GM19238 (cell line): Measurements from ENCODE around the gene PIEZO1.
"Not testable (repeated sequence)": the region's sequence is repeated elsewhere in the genome, so short reads cannot be mapped to it uniquely, and the experiment has no call there.

Experiments used
- DNase-seq: peaks from one replicate; pipeline ENCODE4 v3.0.0; 2011; ENCODE audit warnings: low spot score; ENCODE audit not compliant: insufficient read length

The PIEZO1 gene, protein sequence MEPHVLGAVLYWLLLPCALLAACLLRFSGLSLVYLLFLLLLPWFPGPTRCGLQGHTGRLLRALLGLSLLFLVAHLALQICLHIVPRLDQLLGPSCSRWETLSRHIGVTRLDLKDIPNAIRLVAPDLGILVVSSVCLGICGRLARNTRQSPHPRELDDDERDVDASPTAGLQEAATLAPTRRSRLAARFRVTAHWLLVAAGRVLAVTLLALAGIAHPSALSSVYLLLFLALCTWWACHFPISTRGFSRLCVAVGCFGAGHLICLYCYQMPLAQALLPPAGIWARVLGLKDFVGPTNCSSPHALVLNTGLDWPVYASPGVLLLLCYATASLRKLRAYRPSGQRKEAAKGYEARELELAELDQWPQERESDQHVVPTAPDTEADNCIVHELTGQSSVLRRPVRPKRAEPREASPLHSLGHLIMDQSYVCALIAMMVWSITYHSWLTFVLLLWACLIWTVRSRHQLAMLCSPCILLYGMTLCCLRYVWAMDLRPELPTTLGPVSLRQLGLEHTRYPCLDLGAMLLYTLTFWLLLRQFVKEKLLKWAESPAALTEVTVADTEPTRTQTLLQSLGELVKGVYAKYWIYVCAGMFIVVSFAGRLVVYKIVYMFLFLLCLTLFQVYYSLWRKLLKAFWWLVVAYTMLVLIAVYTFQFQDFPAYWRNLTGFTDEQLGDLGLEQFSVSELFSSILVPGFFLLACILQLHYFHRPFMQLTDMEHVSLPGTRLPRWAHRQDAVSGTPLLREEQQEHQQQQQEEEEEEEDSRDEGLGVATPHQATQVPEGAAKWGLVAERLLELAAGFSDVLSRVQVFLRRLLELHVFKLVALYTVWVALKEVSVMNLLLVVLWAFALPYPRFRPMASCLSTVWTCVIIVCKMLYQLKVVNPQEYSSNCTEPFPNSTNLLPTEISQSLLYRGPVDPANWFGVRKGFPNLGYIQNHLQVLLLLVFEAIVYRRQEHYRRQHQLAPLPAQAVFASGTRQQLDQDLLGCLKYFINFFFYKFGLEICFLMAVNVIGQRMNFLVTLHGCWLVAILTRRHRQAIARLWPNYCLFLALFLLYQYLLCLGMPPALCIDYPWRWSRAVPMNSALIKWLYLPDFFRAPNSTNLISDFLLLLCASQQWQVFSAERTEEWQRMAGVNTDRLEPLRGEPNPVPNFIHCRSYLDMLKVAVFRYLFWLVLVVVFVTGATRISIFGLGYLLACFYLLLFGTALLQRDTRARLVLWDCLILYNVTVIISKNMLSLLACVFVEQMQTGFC (N-terminal part only)

GRCh38 chr16:88785106-88785924 is at the start of gene PIEZO1:
Gene PIEZO1, minus strand, starts transcription at chr16:88785220. Its CDS starts 256 bp downstream, at chr16:88784964.
- peak; percentile 79 for DNase-seq

DNA sequence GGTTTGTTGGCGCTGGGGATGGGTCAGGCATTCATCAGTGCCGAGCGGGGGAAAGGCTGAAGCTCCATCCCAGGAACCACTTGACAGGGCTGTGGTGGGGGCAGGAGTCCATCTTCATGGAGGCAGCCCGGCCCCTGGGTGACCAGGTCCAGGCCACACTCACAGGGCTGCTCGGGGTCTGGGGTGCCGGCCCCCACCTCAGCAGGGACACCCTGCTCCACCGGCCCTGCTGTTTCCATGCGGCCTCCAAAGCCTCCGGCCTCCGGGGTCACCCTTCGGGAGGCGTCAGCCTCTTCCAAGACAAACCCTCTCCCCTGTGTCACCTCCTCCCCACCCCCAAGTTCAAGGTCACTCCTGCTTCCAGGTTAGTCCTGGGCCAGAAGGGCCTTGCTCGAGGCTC is 49.6 kb upstream of the PIEZO1 start:
- no peak for DNase-seq

DNA sequence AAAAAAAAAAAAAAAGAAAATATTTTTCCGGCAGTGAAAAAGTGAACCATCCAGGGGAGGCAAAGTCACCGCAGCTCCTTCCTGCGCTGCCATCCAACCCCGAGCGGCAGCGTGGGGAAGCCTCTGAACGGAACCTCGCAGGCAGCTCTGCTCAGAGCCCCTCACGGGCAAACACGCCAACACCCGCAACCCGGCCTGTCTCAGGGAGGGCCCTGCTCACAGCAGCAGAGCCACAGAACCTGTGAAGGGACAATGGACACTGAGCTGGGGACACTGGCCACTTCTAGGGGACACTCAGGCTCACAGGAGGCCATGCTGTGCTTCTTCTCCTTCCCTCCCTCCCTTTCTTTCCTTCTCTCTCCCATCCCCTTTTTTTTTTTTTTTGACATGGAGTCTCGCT is 48.1 kb upstream of the PIEZO1 start:
- no peak for DNase-seq

DNA sequence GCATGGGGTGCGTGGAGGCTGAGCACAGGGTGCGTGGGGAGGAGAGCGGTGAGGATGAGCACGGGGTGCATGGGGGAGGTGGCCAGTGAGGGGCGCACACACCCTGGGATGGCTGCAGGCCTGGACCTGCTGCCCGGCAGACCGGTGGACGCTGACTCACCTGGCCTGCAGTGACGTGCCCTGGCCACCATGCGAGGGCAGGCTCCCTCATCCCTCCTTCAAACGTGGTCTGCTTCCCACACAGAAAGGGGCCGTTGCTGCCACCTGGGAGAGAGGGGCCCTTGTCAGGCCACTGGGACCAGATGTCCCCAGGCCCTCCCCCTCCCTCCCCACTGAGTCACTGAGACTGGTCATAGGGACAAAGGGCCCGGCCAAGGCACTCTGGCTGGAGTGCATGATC is 46.8 kb upstream of the PIEZO1 start:
- DNase-seq: no peak

DNA sequence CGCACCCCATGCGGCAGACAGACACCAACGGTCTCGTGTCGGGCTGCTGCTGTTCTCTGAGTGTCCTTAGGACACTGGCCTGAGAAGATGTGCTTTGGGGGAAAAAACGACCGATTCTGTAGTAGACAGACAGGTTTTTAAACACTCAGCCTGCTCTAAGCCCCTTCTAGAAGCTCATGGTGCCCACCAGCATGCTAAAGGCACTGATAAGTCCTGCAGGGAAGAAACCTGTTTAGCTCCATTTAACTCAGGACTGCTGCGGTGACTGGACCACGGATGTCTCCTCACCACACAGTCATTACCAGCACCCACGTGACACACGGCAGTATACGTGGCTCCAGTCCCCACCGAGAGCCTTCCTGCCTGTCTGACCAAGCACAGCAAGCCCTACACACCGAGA is 45.8 kb upstream of the PIEZO1 start:
- no peak for DNase-seq

DNA sequence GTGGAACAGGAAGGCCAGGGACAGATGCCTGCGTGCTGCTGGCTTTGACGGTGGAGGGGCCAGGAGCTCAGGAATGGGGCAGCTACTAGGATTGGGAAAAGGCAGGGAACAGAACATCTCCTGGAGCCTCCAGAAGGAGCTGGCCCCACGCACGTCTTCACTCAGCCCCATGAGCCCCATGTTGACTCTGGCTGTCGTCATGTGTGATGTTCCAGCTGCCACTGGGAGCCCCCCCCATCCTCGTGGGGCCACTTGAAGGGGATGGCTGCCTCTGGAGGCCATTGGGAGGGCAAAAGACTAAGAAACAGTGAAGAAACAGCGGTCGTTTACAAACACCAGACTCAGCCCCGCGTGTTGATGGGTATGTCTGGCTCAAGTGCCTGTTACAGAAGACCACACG is 45.2 kb upstream of the PIEZO1 start:
- no peak for DNase-seq

DNA sequence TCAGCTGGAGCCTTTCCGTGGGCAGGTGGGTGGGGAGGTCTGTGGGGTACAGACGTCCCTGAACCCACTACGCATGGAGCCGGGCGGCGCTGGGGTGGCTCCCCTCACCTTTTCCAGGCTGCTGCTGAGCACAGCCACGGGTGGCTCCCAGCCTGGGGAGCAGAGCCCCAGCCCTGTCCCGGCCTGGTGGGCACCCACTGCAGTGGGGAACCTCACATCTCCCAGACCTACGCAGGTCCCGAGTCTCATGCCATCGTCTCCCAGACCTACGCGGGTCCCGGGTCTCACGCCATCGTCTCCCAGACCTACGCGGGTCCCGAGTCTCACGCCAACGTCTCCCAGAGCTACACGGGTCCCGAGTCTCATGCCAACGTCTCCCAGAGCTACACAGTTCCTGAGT is 43.7 kb upstream of the PIEZO1 start:
- no peak for DNase-seq

DNA sequence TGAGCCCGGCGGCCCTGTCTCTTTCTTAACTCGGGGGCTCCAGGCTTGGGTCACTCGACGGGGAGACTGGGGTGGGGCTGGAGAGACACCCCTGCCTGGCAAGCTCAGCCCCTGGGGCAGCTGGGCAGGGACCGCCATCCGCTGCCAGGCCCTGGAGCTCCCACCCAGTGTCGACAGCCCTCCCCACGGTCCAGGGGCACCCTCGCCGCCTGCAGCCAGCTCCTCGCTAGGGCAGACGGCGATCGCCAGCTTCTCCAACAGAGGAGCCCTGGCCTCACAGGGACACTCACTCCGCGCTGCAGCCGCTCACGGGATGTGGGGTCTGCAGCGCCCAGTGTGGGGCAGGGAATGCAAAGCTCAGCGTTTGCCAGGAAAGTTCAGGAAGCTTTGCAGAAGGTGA is 42.7 kb upstream of the PIEZO1 start:
- DNase-seq: no peak

- DNase-seq: no peak
These were observed 41.2 kb upstream of the PIEZO1 start for GRCh38 chr16:88826070-88826840.

GRCh38 chr16:88825146-88825545 is 40.1 kb upstream of the PIEZO1 start:
- DNase-seq: no peak

GRCh38 chr16:88824256-88825077 is 39.4 kb upstream of the PIEZO1 start:
- no peak for DNase-seq

GRCh38 chr16:88823646-88824045 is 38.6 kb upstream of the PIEZO1 start:
- not testable (repeated sequence) for DNase-seq

GRCh38 chr16:88822281-88823040 is 37.4 kb upstream of the PIEZO1 start:
- no peak for DNase-seq

- no peak for DNase-seq
These were observed 36.3 kb upstream of the PIEZO1 start for GRCh38 chr16:88821168-88821850.

- no peak for DNase-seq
These were observed 35.5 kb upstream of the PIEZO1 start for GRCh38 chr16:88820385-88821025.

DNA sequence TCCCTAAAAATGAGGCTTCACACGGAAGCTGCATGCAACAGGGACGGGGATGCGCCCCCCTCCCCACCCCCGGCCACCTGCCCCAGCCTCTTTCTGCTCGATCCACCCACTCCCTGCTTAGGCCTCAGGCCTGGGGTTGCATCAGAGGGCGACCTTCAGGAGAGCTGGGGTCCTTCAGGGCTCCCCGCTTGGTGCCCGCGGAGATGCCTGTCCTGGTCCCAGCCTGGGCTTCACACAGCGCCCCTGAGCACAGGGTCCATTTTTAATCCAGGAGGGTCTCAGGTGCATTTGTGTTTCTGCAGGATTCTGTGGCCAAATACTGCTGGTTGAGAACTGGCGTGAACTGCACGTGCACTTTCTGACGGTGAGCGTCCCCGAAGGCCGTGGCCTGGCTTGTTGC is 34.1 kb upstream of the PIEZO1 start:
- DNase-seq: no peak

GRCh38 chr16:88818575-88818874 is 33.5 kb upstream of the PIEZO1 start:
- DNase-seq: no peak
